HK-2 (cell line): ENCODE results near the gene CREB5.
A peak's percentile ranks its signal among the peaks of the same experiment; 100 is the strongest.
"Not testable (repeated sequence)": the region's sequence is repeated elsewhere in the genome, so short reads cannot be mapped to it uniquely, and the experiment has no call there.

Source experiments
- DNase-seq: peaks from one replicate; pipeline ENCODE4 v3.0.0-alpha.2; 2018; ENCODE audit not compliant: unreplicated experiment

Gene CREB5

DNA sequence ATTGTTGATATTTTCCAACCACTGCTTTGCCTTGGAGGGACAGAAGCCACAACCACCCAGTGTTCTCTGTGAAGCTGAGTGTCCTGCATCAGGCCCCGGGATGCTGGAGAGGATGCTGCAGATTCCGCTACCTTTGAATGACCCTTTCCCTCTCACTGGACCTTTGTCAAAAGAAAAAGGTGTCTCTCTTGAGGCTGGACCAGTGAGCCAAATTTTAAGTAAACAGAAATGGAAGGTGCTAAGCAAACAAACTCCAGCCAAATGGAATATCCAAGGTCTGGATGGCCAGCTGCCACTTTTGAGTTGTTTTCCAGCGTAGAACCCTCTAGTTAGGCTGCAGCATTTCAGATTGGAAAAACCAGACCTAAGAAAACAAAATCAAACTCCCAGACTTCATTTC is 400.3 kb downstream of the CREB5 start:
- DNase-seq = no peak

DNA sequence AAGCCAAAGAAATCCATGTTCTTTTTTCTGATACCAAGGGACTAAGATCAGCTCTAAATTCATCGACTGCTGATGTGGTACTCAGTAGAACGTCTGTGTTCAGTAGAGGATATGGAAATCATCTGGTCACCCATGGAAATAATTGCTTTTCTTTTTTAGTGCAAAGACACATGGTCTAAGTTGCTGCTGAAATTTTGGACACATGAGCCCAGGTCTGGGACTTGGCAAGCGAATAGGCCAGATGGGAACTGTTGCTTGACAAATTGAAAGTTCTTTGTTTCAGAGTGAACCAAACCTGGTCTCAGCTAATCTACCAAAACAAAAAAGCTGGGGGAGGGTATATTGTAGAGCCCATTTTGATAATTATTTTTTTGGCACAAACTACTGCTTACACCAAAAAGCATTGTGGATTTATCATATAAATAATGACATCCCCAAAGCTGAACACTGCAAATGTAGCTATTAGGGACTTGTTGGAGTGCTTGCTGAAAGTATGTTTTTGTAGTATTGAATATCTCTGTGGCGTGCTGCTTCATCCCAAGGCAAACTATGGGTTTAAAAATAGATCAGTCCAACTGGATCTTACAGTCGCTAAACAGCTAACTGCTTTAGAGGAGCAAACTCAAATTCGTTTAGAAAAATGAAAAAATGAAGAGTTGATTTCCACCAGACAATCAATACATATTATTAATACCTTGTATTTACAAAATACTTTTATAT is 401.1 kb downstream of the CREB5 start:
- DNase-seq = no peak

GRCh38 chr7:28815369-28815927 is 403.1 kb downstream of the CREB5 start:
- DNase-seq = no peak

- DNase-seq = no peak
Observed at GRCh38 chr7:28815928-28816373, 403.6 kb downstream of the CREB5 start.

DNA sequence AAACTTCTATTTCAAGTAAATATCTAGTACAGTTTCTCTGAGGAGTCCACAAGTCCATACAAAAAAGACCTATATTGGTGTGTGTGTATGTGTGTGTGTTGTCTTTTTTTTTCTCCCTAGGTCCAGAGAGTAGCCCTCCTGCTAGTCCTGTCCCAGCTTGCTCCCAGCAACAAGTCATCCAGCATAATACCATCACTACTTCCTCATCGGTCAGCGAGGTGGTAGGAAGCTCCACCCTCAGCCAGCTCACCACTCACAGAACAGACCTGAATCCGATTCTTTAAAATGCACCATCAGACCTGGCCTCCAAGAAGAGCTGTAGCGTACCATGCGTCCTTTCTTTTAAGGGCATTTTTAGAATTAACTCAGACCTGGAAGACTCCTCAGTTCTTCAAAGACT is 406.7 kb downstream of the CREB5 start:
- no peak for DNase-seq

DNA sequence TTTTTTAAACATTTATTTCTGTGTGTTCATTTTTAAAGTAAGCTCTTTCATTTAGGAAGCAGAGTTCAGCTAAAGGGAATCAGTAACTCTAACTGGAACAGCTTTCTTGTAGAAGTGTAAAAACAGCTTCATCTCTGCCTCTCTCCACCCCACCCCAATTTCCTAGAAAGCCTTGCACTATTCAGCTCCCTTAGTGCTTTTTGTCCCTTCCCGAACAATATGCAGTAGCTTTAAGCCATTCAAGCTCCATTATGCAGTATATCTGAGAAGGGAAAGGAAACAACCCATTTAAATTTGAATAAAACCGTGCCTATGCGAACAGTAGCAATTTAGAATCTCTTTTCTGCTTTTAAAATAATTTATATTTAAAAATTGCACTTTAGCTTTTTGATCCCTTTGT is 411.3 kb downstream of the CREB5 start:
- DNase-seq = no peak

- not testable (repeated sequence) for DNase-seq
Observed at GRCh38 chr7:28825817-28826448, 413.6 kb downstream of the CREB5 start.

GRCh38 chr7:28830846-28831245 is 418.5 kb downstream of the CREB5 start:
- no peak for DNase-seq

GRCh38 chr7:28832669-28833068 is 420.4 kb downstream of the CREB5 start:
- no peak for DNase-seq

GRCh38 chr7:28835800-28836199 is 423.5 kb downstream of the CREB5 start:
- DNase-seq = no peak

DNA sequence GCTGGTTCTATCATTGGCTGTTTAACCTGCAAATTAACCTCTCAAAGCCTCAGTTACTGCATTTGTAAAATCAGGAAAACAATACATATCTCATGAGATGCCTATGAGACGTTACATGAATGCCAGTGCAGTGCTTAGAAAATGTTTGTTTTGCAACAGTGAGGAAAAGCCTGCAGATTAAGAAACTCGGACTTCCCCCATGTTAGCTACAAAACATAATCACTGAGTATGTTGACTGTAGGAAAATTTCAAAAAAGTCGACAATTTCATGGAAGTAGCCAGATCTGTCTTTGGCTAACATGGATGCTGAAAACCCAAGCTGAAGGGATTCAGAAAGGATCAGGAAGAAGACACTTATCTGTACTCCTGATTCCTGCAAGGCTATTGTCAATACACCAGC is 424.4 kb downstream of the CREB5 start:
- DNase-seq = no peak

DNA sequence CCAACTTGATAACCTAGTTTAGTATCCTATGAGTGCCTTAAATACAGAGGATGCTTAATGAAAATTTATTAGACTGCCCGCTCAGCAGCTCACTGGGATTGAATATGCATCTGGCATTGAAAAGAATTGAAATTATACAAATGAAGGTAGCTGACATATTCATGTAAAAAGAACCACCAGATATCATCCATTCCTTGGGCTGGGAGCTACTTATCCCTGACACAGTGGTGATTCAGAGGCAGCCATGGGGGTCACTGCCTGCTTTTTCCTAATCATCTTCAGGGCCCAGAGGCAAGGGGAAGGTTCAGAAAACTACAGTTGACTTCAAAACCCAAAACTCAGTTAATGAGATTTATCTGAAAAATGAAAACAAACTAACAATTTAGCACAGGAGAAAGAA is 424.9 kb downstream of the CREB5 start:
- DNase-seq = no peak

DNA sequence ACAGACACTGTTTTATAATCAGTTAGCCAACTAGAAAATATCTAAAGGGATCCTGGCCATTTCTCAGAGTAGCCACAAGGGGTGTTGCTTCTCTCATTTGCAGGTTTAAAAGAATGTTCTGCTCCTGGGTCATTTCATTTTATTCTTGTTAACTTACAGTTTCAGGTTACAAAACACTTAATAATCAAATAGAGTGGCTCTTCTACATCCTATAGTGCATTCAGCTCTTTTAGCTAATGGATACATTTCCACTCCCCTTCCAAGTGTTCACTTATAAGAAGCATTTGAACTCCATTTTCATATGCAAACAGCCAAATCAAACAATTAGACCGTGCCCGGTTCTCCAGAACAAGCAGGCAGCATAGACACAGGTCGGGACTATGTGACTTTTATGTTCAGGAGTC is 428.3 kb downstream of the CREB5 start:
- no peak for DNase-seq

DNA sequence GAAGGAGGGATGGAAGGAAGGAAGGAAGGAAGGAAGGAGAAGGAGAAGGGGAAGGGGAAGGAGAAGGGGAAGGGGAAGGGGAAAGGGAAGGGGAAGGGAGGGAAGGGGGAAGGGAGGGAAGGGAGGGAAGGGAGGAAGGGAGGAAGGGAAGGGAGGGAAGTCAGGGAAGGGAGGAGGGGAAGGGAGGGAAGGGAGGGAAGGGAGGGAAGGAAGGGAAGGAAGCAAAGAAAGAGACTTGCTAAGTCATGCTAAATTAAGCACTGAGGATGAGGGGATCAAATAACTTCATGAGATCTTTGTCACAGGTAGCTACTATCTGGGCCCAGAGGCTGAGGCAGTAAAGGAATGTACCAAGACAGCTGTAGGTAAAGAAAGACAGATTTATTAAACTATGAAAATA is 429.4 kb downstream of the CREB5 start:
- DNase-seq = no peak

- DNase-seq = no peak
Observed at GRCh38 chr7:28842769-28843295, 430.5 kb downstream of the CREB5 start.

DNA sequence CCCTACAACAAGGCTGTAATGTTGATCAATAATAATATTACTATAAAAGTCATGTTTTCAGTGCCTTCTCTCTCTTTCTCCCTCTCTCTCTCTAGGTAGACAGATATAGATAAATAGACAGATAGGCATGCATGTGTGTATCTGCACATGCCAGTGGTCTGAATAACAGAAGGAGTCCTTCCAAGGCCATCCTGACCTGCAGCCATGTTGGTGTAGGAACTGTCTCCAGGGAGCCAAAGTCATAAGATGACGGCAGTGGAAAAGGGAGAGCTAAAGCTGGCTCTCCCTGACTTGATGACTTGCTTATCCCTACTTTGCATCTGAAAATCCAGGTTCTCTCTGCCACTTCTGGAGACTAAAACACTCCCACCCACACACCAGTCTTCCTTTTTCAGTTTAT is 432.8 kb downstream of the CREB5 start:
- DNase-seq = no peak

- no peak for DNase-seq
Observed at GRCh38 chr7:28847176-28847575, 434.9 kb downstream of the CREB5 start.

DNA sequence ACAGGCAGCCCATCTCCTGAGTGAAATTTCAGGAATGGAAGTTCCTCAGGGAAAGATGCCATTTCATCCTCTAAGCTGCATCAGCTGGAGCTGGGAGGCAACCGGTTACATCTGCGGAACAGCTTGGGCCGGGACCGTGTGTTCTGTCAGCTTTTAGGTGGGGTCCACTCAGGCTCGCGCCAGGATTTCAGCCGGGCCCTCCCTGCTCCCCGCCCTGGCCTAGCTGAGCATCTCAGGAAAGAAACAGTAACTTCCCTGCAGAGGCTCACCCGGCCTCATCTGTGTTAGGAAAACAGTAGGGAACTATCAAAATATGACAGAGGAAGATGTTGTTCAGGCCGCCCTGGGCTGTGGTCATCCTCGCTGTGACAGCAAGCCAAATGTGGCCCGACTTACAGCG is 435.4 kb downstream of the CREB5 start:
- DNase-seq = no peak

GRCh38 chr7:28848906-28849305 is 436.6 kb downstream of the CREB5 start:
- no peak for DNase-seq

DNA sequence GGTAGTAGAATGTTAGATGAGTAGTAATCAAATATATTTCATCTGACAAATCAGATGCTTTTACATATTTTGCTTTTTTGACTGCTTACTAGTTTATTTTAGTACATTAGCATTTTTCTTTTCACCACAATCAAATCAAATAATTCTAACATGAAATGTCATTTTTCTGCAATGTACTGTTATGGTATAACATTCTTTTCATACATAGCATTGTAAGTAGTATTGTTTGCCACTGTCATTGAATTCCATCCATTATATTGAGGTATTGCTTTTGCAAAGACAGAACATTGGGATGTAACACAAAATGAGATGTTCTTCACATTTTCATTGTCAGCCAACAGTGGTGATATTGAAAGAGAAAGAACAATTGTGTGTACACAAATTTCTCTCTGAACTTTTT is 438.4 kb downstream of the CREB5 start:
- DNase-seq = no peak

DNA sequence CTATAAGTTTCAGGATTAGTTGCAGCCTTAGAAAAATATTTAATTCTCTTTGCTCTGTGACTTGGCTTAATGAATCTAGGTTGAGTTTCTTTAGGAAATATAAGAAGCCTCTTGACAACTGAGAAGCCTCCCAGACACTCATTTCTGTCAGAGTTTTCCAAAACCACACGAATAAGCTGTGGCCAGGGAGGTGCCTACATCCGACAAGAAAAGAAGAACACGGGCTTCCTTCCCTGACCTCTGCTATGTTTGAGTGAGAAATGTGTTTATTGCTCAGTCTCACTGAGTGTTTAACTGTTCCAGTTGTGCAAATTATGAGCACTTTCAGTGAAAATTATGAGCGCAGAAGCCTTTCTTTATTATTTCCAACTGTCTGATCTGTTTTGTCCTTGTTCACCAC is 440.8 kb downstream of the CREB5 start:
- DNase-seq = no peak

GRCh38 chr7:28853834-28854749 is 441.8 kb downstream of the CREB5 start:
- peak; percentile 83 for DNase-seq
